ENCODE results near the gene PIK3C3.
"Not testable (repeated sequence)": the region's sequence is repeated elsewhere in the genome, so short reads cannot be mapped to it uniquely, and the experiment has no call there.

Gene PIK3C3

GRCh38 chr18:42005782-42006181 is 50.7 kb downstream of the PIK3C3 start:
- no peak overlapping the region for H3K4me3 ChIP-seq (ENCODE audit: low read length)
- no peak for TF ChIP-seq CTCF (conservative IDR thresholded peaks at IDR 0.05; ENCODE audit: low read length)

GRCh38 chr18:42009457-42009856 is 54.4 kb downstream of the PIK3C3 start:
- DNase-seq (ENCODE audit: low read depth); H3K4me3 ChIP-seq (ENCODE audit: low read length): not testable (repeated sequence)

More at GRCh38 chr18:42005782-42006181, 50.7 kb downstream of the PIK3C3 start:
- DNase-seq (ENCODE audit: low read depth), result no peak

- no peak for DNase-seq (ENCODE audit: low read depth)
- no peak for TF ChIP-seq CTCF (conservative IDR thresholded peaks at IDR 0.05; ENCODE audit: low read length)
- H3K4me3 ChIP-seq (ENCODE audit: low read length), result no peak overlapping the region
Observed at GRCh38 chr18:42011053-42011452, 56.0 kb downstream of the PIK3C3 start.

GRCh38 chr18:42018831-42019230 is 63.8 kb downstream of the PIK3C3 start:
- no peak for DNase-seq (ENCODE audit: low read depth)
- no peak overlapping the region for H3K4me3 ChIP-seq (ENCODE audit: low read length)
- no peak for TF ChIP-seq CTCF (conservative IDR thresholded peaks at IDR 0.05; ENCODE audit: low read length)

GRCh38 chr18:42024131-42024530 is 69.1 kb downstream of the PIK3C3 start:
- no peak overlapping the region for H3K4me3 ChIP-seq (ENCODE audit: low read length)
- no peak for TF ChIP-seq CTCF (conservative IDR thresholded peaks at IDR 0.05; ENCODE audit: low read length)
- DNase-seq (ENCODE audit: low read depth), result no peak

- H3K4me3 ChIP-seq (ENCODE audit: low read length), result no peak overlapping the region
- DNase-seq (ENCODE audit: low read depth), result no peak
Observed at GRCh38 chr18:42025491-42025890, 70.5 kb downstream of the PIK3C3 start.

GRCh38 chr18:42025974-42026625 is 71.1 kb downstream of the PIK3C3 start:
- TF ChIP-seq CTCF (conservative IDR thresholded peaks at IDR 0.05; ENCODE audit: low read length), result no peak
- no peak overlapping the region for H3K4me3 ChIP-seq (ENCODE audit: low read length)
- DNase-seq (ENCODE audit: low read depth), result no peak

More at GRCh38 chr18:42025491-42025890, 70.5 kb downstream of the PIK3C3 start:
- TF ChIP-seq CTCF (conservative IDR thresholded peaks at IDR 0.05; ENCODE audit: low read length), result no peak
